ENCODE results near the gene XCL1. TPM values are rescaled to one million over a fixed set of nuclear protein-coding genes. Genes with fewer than 3 reads are reported as not detected.

Gene XCL1
- total and polyA plus RNA-seq, 2 experiments from 2014 or later, result 0.24 TPM; not detected in 1

GRCh38 chr1:168621356-168621755 is 45.0 kb downstream of the XCL1 start:
- TF ChIP-seq ZNF331 (CRISPR knock-in tag; IDR thresholded peaks at IDR 0.05; ENCODE audit: low read depth), result no peak
- TF ChIP-seq STAT1 (IDR thresholded peaks at IDR 0.05; ENCODE audit: unreplicated experiment), result no peak
- no peak for TF ChIP-seq ETS1 (IDR thresholded peaks at IDR 0.05)
- TF ChIP-seq NANOG (IDR thresholded peaks at IDR 0.05; ENCODE audit: borderline replicate concordance), result no peak
- TF ChIP-seq REST (IDR thresholded peaks at IDR 0.05; ENCODE audit: unreplicated experiment), result no peak
- TF ChIP-seq JUNB (IDR thresholded peaks at IDR 0.05; ENCODE audit: unreplicated experiment), result no peak
- TF ChIP-seq ZNF114 (CRISPR knock-in tag; IDR thresholded peaks at IDR 0.05), result no peak
- no peak for TF ChIP-seq EZH2phosphoT487 (IDR thresholded peaks at IDR 0.05; ENCODE audit: unreplicated experiment)
- TF ChIP-seq EZH2 (IDR thresholded peaks at IDR 0.05; ENCODE audit: low read depth, unreplicated experiment), result no peak
- no peak for TF ChIP-seq CREB1 (CRISPR knock-in tag; IDR thresholded peaks at IDR 0.05; ENCODE audit: low read depth)
- H2AFZ ChIP-seq, result no peak overlapping the region; the same call in 1 of the 2 replicates
- no peaks in the 10 kb centered on the region for H3K9me3 Mint-ChIP-seq
- H3K4me1 Mint-ChIP-seq, result peaks cover 3% of the 10 kb centered on the region; the same call in 1 of the 3 replicates
- H3K27ac Mint-ChIP-seq, result no peak overlapping the region
- H4K20me1 ChIP-seq (replicated peaks; ENCODE audit: insufficient read depth), result no peaks in the 10 kb centered on the region
- no peak overlapping the region for H3K27ac ChIP-seq (ENCODE audit: low read depth)
- no peak overlapping the region for H3K4me3 ChIP-seq
- H3K4me2 ChIP-seq, result no peak overlapping the region
- 0 out of 2 replicates have a peak, but pooled peaks cover 10% of the 10 kb centered on the region for H3K9me2 ChIP-seq (ENCODE audit: insufficient read depth)
- no peaks in the 10 kb centered on the region for H3K4me1 ChIP-seq (ENCODE audit: insufficient read depth)
- peaks cover 3% of the 10 kb centered on the region for H3K27me3 Mint-ChIP-seq (ENCODE audit: insufficient read depth, low read depth, poor library complexity)
- no peaks in the 10 kb centered on the region for H3K36me3 ChIP-seq (ENCODE audit: insufficient read depth)
- DNase-seq (ENCODE audit: low spot score), result peak; percentile 62
- no peaks in the 10 kb centered on the region for H3K79me2 ChIP-seq (replicated peaks; ENCODE audit: insufficient read depth)
- H3K36me3 Mint-ChIP-seq (ENCODE audit: low read depth), result no peaks in the 10 kb centered on the region
- H3K27me3 ChIP-seq (ENCODE audit: insufficient read depth), result no peaks in the 10 kb centered on the region
- H3F3A ChIP-seq (replicated peaks; ENCODE audit: low read depth), result no peaks in the 10 kb centered on the region
- no peak overlapping the region for H3K4me3 Mint-ChIP-seq
- ATAC-seq, result peak; percentile 39; the same call in 2 of the 3 replicates

GRCh38 chr1:168623003-168623828 is 46.8 kb downstream of the XCL1 start:
- no peaks in the 10 kb centered on the region for H4K20me1 ChIP-seq (replicated peaks; ENCODE audit: insufficient read depth)
- no peaks in the 10 kb centered on the region for H3F3A ChIP-seq (replicated peaks; ENCODE audit: low read depth)
- peaks cover 3% of the 10 kb centered on the region; the same call in 1 of the 3 replicates for H3K4me1 Mint-ChIP-seq
- no peak overlapping the region for H3K4me3 ChIP-seq
- H3K4me3 Mint-ChIP-seq, result no peak overlapping the region
- peaks cover 3% of the 10 kb centered on the region for H3K27me3 Mint-ChIP-seq (ENCODE audit: insufficient read depth, low read depth, poor library complexity)
- H3K36me3 ChIP-seq (ENCODE audit: insufficient read depth), result no peaks in the 10 kb centered on the region
- no peak overlapping the region for H3K4me2 ChIP-seq
- no peak overlapping the region for H3K27ac ChIP-seq (ENCODE audit: low read depth)
- no peaks in the 10 kb centered on the region for H3K4me1 ChIP-seq (ENCODE audit: insufficient read depth)
- H3K36me3 Mint-ChIP-seq (ENCODE audit: low read depth), result no peaks in the 10 kb centered on the region
- no peaks in the 10 kb centered on the region for H3K9me3 Mint-ChIP-seq
- no peak overlapping the region for H3K27ac Mint-ChIP-seq
- no peaks in the 10 kb centered on the region for H3K27me3 ChIP-seq (ENCODE audit: insufficient read depth)
- DNase-seq (ENCODE audit: low spot score) (no peak), ATAC-seq (no peak)
- 0 out of 2 replicates have a peak overlapping the region, but pooled peaks have one; percentile 66 for H2AFZ ChIP-seq
- no peaks in the 10 kb centered on the region for H3K79me2 ChIP-seq (replicated peaks; ENCODE audit: insufficient read depth)
- 0 out of 2 replicates have a peak, but pooled peaks cover 10% of the 10 kb centered on the region for H3K9me2 ChIP-seq (ENCODE audit: insufficient read depth)
- no peak for TF ChIP-seq REST (IDR thresholded peaks at IDR 0.05; ENCODE audit: unreplicated experiment)
- no peak for TF ChIP-seq EZH2phosphoT487 (IDR thresholded peaks at IDR 0.05; ENCODE audit: unreplicated experiment)
- no peak for TF ChIP-seq NANOG (IDR thresholded peaks at IDR 0.05; ENCODE audit: borderline replicate concordance)
- TF ChIP-seq CREB1 (CRISPR knock-in tag; IDR thresholded peaks at IDR 0.05; ENCODE audit: low read depth), result no peak
- TF ChIP-seq STAT1 (IDR thresholded peaks at IDR 0.05; ENCODE audit: unreplicated experiment), result no peak
- no peak for TF ChIP-seq ZNF114 (CRISPR knock-in tag; IDR thresholded peaks at IDR 0.05)
- TF ChIP-seq ZNF331 (CRISPR knock-in tag; IDR thresholded peaks at IDR 0.05; ENCODE audit: low read depth), result no peak

Measured in GM23338 (cell line).